ENCODE results near the gene DNAJB13.

DNAJB13 gene

GRCh38 chr11:73949912-73950311 lies 914 bp upstream of the DNAJB13 start:
- no peak for DNase-seq (ENCODE audit: extremely low read depth in 1 of 2, low read depth in 1 of 2)

GRCh38 chr11:73951797-73952196 lies 971 bp downstream of the DNAJB13 start:
- DNase-seq (ENCODE audit: extremely low read depth in 1 of 2, low read depth in 1 of 2) = no peak

GRCh38 chr11:73956876-73957653 lies 6.2 kb downstream of the DNAJB13 start:
- no peak for DNase-seq (ENCODE audit: extremely low read depth in 1 of 2, low read depth in 1 of 2)

GRCh38 chr11:73957654-73958361 lies 7.0 kb downstream of the DNAJB13 start:
- DNase-seq (ENCODE audit: extremely low read depth in 1 of 2, low read depth in 1 of 2) = no peak

GRCh38 chr11:73958521-73959141 lies 7.8 kb downstream of the DNAJB13 start:
- no peak for DNase-seq (ENCODE audit: extremely low read depth in 1 of 2, low read depth in 1 of 2)

GRCh38 chr11:73961321-73961720 lies 10.5 kb downstream of the DNAJB13 start:
- DNase-seq (ENCODE audit: extremely low read depth in 1 of 2, low read depth in 1 of 2) = no peak

GRCh38 chr11:73962101-73962705 lies 11.4 kb downstream of the DNAJB13 start:
- no peak for DNase-seq (ENCODE audit: extremely low read depth in 1 of 2, low read depth in 1 of 2)

GRCh38 chr11:73963861-73964260 lies 13.0 kb downstream of the DNAJB13 start:
- no peak for DNase-seq (ENCODE audit: extremely low read depth in 1 of 2, low read depth in 1 of 2)

- DNase-seq (ENCODE audit: extremely low read depth in 1 of 2, low read depth in 1 of 2) = no peak
These were observed 14.4 kb downstream of the DNAJB13 start for GRCh38 chr11:73965076-73965763.

GRCh38 chr11:73965764-73966121 lies 14.9 kb downstream of the DNAJB13 start:
- DNase-seq (ENCODE audit: extremely low read depth in 1 of 2, low read depth in 1 of 2) = no peak

GRCh38 chr11:73968356-73968966 lies 17.6 kb downstream of the DNAJB13 start:
- DNase-seq (ENCODE audit: extremely low read depth in 1 of 2, low read depth in 1 of 2) = no peak

GRCh38 chr11:73969091-73969490 lies 18.3 kb downstream of the DNAJB13 start:
- no peak for DNase-seq (ENCODE audit: extremely low read depth in 1 of 2, low read depth in 1 of 2)

- no peak for DNase-seq (ENCODE audit: extremely low read depth in 1 of 2, low read depth in 1 of 2)
These were observed 19.4 kb downstream of the DNAJB13 start for GRCh38 chr11:73969991-73970800.

GRCh38 chr11:73971175-73971719 lies 20.4 kb downstream of the DNAJB13 start:
- DNase-seq (ENCODE audit: extremely low read depth in 1 of 2, low read depth in 1 of 2) = no peak

- no peak for DNase-seq (ENCODE audit: extremely low read depth in 1 of 2, low read depth in 1 of 2)
These were observed 21.4 kb downstream of the DNAJB13 start for GRCh38 chr11:73972187-73972586.

GRCh38 chr11:73972620-73973449 lies 22.0 kb downstream of the DNAJB13 start:
- DNase-seq (ENCODE audit: extremely low read depth in 1 of 2, low read depth in 1 of 2) = no peak

- DNase-seq (ENCODE audit: extremely low read depth in 1 of 2, low read depth in 1 of 2) = no peak
These were observed 24.0 kb downstream of the DNAJB13 start for GRCh38 chr11:73974604-73975478.

- no peak for DNase-seq (ENCODE audit: extremely low read depth in 1 of 2, low read depth in 1 of 2)
These were observed 24.6 kb downstream of the DNAJB13 start for GRCh38 chr11:73975479-73975757.

All from stimulated activated CD8-positive, alpha-beta memory T cell treated with anti-CD3 and anti-CD28 coated beads, Interleukin-7, amount 100 ng/mL, for 48 hours (primary cell).